ENCODE measurements around the gene TMEM182.

DNA sequence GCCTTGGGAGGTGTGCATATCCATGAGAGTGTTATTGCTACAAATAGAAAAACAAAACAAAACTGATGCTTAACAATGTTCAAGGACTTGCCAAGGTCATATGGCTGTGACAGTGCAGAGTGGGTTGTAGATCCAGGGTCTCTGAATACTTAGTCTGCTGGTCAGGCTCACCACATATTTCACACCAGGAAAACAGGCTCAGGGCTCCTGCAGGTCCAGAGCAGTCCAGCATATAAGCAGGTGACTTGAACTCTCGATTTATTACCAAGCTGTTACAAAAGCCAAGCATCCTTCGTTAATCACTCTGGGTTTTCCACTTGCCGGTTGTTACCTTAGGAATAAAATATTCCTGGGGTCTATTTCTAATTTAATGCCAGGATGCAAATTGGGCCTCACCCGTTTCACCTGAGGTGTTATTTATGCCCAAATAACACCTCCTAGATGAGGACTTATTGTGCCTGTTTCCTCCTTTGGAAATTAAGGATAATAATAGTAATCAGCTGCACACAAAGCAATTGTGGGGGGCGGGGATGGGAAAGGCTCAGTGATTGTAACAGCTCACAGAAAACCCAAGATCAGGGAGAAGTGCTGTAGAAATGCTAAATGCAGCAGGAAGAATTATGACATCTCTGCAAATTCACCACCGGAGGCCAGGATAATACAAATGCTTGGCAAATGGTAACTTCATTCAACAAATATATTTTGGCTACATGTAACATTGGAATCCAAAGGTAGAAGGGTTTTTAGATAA lies 72.9 kb downstream of the TMEM182 start:
- TF ChIP-seq, protein P1, sequence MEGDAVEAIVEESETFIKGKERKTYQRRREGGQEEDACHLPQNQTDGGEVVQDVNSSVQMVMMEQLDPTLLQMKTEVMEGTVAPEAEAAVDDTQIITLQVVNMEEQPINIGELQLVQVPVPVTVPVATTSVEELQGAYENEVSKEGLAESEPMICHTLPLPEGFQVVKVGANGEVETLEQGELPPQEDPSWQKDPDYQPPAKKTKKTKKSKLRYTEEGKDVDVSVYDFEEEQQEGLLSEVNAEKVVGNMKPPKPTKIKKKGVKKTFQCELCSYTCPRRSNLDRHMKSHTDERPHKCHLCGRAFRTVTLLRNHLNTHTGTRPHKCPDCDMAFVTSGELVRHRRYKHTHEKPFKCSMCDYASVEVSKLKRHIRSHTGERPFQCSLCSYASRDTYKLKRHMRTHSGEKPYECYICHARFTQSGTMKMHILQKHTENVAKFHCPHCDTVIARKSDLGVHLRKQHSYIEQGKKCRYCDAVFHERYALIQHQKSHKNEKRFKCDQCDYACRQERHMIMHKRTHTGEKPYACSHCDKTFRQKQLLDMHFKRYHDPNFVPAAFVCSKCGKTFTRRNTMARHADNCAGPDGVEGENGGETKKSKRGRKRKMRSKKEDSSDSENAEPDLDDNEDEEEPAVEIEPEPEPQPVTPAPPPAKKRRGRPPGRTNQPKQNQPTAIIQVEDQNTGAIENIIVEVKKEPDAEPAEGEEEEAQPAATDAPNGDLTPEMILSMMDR (IDR thresholded peaks at IDR 0.05; ENCODE audit: low read length), result no peak
- no peak for TF ChIP-seq EZH2 (IDR thresholded peaks at IDR 0.05; ENCODE audit: borderline replicate concordance, low read length)

All from OCI-LY1 (cell line).